Central memory CD4-positive, alpha-beta T cell (primary cell): ENCODE data around the gene HNRNPLL.

Source experiments
- DNase-seq: peaks from one replicate; pipeline ENCODE4 v3.0.0; 2022

The HNRNPLL gene

GRCh38 chr2:38592951-38593350 is 9.8 kb downstream of the HNRNPLL start:
- DNase-seq: no peak

DNA sequence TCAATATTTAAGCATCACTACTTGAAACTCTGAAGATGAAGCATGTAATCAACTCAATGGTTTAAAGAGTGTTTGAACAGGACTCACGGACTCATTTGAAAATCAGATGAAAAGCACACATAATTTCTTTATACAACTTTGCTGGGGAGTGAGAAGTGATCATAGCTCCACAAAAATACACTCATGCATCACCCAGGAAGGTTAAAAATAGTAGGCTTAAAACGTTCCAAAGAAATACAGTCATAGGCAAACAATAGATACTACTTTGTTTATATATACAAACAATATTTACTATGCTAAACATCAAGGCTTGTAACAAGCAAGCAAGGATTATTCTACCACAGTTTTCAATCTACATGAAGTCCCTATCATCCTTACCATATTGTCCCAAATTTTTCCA is 11.6 kb downstream of the HNRNPLL start:
- DNase-seq: no peak

DNA sequence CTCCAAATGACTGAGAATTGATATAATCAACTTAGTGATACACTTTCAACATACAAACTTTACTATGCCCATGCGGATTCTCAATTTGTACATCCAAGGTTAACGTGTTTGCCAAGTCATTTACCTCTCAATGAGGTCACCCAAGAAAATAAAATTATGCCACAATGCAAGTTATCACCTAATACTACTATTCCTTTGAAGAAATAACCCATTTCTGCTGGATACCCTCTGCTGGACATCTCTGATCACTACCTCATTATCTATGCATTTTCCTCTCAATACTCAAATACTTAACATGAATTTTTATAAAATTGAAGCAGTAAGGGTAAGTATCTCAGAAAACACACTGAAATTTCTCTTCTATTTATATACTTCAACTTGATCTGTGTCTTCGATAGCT is 12.7 kb downstream of the HNRNPLL start:
- peak; percentile 21 for DNase-seq

DNA sequence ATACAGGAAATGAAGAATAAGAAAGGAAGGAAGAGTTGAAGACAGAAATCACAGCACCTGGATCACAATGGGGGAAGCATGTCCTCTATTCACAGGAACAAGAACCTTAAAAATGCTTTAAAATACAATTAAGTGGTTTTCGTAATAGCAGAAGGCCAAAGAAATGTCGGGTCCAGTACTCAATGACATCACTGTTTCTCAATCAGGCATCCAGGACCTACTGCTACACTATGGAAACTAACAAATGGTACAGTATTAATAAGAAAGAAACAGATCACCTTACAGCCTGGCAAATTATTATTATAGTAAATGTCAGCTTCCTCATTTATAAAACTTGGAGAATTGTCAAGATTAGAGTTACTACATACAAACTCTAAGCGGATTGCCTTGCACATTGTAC is 15.8 kb downstream of the HNRNPLL start:
- no peak for DNase-seq

DNA sequence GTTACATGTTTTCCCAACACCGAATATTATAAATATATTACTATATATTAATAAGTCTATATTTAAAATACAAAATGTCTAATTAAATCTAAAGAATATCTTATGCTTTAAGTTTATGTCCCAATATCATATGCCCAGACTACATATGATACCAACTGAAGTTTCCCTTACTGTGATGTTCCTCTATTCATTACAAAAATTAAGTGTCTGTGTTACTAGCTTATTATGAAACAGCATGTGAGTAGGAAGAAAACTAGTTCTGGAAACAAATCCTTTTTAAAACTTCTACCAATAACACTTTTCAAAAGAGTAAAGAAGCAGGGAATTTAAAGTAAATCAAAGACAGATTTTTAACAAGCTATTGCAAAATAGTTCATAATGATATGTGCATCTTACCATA is 17.8 kb downstream of the HNRNPLL start:
- no peak for DNase-seq

- DNase-seq: no peak
Observed at GRCh38 chr2:38583994-38584393, 18.7 kb downstream of the HNRNPLL start.

- no peak for DNase-seq
Observed at GRCh38 chr2:38583524-38583923, 19.2 kb downstream of the HNRNPLL start.

DNA sequence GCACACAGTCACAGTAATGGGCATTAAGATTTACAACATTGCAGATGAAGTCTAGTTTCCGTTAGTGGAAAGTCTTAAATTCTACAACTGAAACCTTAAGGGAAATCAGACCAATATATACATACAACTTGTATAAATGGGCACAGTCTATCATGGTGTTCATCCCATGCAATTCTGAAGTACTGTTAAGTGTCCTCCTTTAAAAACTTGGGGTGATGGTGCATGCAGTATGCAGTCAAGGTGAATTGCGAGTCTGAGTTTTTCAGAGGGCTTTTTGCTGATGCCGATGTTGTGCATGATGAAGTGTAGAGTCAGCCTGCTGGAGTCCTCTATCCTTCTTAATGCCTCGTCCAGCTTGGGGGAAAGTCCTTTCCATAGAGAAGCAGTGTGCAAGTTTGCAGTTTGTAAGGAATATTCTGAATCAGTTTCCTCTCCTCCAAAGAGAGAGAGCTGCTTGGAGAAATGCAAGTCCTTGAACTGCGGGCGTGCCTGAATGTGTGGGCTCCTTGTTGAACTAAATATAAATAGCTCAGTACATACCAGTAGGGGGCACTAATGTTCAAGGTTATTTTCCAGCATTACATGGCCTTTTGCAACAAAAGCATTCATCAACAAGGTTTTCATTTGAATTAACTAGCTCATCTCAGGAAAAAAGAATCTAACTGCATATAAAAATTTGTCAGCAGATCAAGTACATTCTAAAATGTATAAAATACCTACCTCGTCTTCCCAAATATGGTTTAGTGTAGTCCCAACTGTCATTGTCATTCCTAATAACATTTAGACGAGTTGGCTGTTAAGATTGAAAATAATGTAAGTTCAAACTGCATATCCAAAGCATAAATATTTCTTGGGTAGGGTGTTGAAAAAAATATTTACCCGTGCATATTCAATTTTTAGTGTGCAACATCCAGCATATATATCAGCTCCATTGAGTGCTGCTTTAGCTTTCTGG is 21.3 kb downstream of the HNRNPLL start:
- peak; percentile 77 for DNase-seq

DNA sequence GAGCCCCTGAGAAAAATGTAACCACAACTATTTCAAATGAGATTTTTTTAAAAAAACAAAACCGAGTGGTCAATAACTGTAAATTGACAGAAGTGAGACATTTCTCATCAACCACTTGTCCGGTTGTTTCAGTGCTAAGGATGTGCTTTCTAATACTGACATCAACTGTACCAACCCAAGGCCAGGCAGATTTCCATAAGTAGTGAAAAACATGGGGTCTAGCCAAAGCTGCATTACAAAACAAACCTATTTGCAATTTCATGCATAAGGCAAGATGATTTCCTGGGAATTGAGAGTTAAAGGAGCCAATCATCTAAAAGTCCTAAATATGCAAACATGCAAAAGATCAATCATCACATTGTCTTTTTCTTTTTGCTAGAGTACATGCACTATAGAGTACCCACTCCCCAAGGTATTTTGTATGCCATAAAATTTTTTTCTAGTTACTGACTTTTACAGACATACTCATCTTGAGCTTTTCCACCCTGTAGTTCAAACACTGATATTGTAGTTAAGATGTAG is 22.6 kb downstream of the HNRNPLL start:
- DNase-seq: no peak

DNA sequence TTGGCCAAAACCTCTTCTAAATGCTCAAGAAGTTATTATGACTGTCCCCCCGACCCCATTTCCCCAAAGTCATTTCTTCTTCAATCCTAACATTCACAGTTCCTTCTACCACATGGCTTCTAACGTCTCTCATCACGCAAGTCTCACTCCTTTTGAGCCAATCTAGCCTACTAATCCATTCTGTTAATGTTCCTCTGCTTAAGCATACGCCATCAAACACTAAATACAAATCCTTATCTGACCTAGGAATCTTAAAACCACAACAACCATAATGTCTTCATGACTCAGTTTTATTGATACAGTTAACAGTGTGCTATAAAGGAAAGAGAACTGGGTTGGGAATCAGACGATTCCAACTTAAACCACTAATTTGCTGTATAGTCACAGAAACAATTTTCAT is 23.9 kb downstream of the HNRNPLL start:
- peak; percentile 51 for DNase-seq

GRCh38 chr2:38574278-38574677 is 28.4 kb downstream of the HNRNPLL start:
- DNase-seq: no peak

DNA sequence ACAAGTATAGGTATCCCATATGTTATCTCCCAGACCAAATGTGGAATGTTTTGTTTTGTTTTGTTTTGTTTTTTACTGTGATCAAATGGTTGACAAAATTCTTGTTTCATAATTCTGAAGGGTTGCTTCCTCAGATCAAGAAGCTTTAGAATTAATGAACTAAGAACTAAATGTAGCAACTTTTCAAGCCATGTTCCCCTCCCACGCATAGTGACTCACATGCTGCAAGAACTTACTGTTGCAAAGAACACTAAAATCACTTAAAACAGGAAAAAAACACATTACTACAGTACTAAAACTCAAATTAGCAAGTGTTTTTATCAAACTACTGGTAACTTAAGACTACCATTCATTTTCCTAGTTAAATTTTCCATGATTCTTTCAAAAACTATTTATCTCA is 30.6 kb downstream of the HNRNPLL start:
- DNase-seq: no peak

- no peak for DNase-seq
Observed at GRCh38 chr2:38571193-38571592, 31.5 kb downstream of the HNRNPLL start.

DNA sequence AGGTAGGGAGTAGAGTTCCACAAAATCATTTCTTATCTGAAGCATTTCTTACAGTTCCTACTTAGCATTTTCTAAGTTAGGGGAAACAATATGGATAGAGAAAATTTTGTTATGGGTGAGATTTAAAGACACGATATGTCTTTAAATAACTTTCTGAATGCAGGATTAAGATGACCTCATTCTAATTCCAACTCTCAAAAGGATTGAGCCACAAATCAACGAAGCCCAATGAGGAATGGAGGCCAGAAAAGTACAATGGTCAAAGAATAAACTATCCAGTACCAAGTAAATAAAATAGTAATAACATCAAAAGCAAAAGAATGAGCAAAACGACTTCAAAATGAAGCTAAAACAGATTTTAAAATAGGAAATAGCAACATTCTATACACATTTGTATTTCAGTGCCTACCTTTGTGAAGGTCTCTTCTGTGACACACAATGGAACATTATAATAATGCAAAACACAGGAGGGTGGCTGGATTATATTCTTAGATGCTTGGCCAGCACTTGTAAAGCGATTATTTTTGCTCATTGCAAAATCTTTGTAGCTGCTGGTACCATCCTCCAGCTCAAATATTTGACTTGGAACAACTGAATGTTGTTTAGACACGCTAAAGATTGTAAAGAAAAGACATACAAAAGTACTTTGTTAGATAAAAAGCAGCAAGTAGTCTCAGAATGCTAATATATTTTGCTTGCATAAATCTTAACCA is 33.8 kb downstream of the HNRNPLL start:
- no peak for DNase-seq

DNA sequence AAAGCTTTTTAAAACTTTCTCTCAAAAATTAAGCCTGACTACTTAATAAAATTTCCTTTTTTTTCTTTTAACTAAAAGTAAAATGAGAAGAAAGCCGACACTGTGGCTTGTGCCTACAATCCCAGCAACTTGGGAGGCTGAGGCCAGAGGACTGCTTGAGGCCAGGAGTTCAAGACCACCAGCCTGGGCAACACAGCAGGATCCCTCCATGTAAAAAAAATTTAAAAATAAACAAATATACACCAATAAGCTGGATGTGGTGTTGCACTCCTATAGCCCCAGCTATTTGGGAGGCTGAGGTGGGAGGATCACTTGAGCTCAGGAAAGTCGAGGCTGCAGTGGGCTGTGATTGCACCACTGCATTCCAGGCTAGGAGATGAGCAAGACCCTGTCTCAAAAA is 37.4 kb downstream of the HNRNPLL start:
- no peak for DNase-seq

- DNase-seq: no peak
Observed at GRCh38 chr2:38561691-38562090, 41.0 kb downstream of the HNRNPLL start.

DNA sequence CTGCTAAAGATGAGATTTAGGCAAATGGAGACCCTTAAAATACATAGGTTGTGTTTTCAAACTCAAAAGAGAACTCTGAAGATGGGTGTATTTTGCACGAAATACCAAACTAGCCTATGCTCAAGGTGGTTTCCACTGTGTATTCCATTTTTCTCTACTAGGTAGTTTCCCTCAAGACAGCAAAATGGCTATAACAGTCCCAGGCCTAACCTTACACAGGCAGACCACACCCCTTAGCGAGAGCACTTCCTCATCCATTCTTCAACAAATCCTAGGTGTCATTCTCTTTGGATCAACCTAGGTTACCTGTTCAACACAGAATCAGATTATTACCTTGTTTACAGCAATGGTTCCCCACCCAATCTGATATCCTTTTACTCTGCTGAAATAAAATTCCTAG is 42.6 kb downstream of the HNRNPLL start:
- DNase-seq: no peak

- DNase-seq: no peak
Observed at GRCh38 chr2:38557981-38558380, 44.7 kb downstream of the HNRNPLL start.

- DNase-seq: no peak
Observed at GRCh38 chr2:38557217-38557616, 45.5 kb downstream of the HNRNPLL start.

- no peak for DNase-seq
Observed at GRCh38 chr2:38556006-38556801, 46.5 kb downstream of the HNRNPLL start.

GRCh38 chr2:38554973-38555595 is 47.6 kb downstream of the HNRNPLL start:
- DNase-seq: no peak

GRCh38 chr2:38553554-38553953 is 49.2 kb downstream of the HNRNPLL start:
- no peak for DNase-seq

GRCh38 chr2:38552259-38552658 is 50.5 kb downstream of the HNRNPLL start:
- DNase-seq: no peak
